Thymus (tissue), 11 donors: ENCODE measurements around the gene ELMOD3. TPM values are rescaled to one million over a fixed set of nuclear protein-coding genes. Genes with fewer than 3 reads are reported as not detected.
"Not testable (repeated sequence)": the region's sequence is repeated elsewhere in the genome, so short reads cannot be mapped to it uniquely, and the experiment has no call there.

ENCODE experiments used
- DNase-seq, 9 donors: peaks; one replicate each; pipeline ENCODE4 v3.0.0-alpha.2; 2013; ENCODE audit warnings: low spot score in 9 of 9, low read depth in 6 of 9, missing footprints in 1 of 9
- H3K27ac ChIP-seq, 2 donors: one replicate each; pipeline ENCODE4 v1.5.1; 2013; ENCODE audit warnings: control low read depth in 1 of 2, low read depth in 1 of 2, low read length in 1 of 2, mild to moderate bottlenecking in 1 of 2, moderate library complexity in 1 of 2
- H3K27me3 ChIP-seq, 2 donors: one replicate each; pipeline ENCODE4 v1.5.1; 2013; ENCODE audit warnings: low read length in 1 of 2; ENCODE audit not compliant: control insufficient read depth in 2 of 2, insufficient read depth in 1 of 2
- H3K36me3 ChIP-seq, 2 donors: one replicate each; pipeline ENCODE4 v1.5.1; 2013; ENCODE audit warnings: low read length in 1 of 2, mild to moderate bottlenecking in 1 of 2, moderate library complexity in 1 of 2; ENCODE audit not compliant: control insufficient read depth in 2 of 2, insufficient read depth in 2 of 2
- H3K4me1 ChIP-seq, 2 donors: one replicate each; pipeline ENCODE4 v1.5.1; 2013; ENCODE audit warnings: low read length in 2 of 2; ENCODE audit not compliant: control insufficient read depth in 2 of 2, insufficient read depth in 2 of 2
- H3K4me3 ChIP-seq, 2 donors: one replicate each; pipeline ENCODE4 v1.5.1; 2013; ENCODE audit warnings: low read length in 2 of 2, control low read depth in 1 of 2, mild to moderate bottlenecking in 1 of 2
- H3K9me3 ChIP-seq, 2 donors: one replicate each; pipeline ENCODE4 v1.5.1; 2013; ENCODE audit warnings: low read length in 1 of 2, mild to moderate bottlenecking in 1 of 2; ENCODE audit not compliant: control insufficient read depth in 2 of 2, insufficient read depth in 1 of 2
- WGBS: extraction: QIAGEN DNeasy Blood & Tissue Kit; methylation state at CpG from one replicate; pipeline ENCODE4 v1.1.7; 2013; 5-methylcytosine and 5-hydroxymethylcytosine counted together
- polyA plus RNA-seq: library from polyadenylated mRNA; stranded (reverse); fragments of 200-250 nt; gene quantifications from one replicate; pipeline ENCODE4 v1.2.3, GENCODE V29; 2013
- total RNA-seq: library from RNA; stranded (reverse); fragments of 120-200 nt; gene quantifications from one replicate; pipeline ENCODE4 v1.2.4, GENCODE V29; 2013
- donor health status: healthy.

Gene ELMOD3
- total and polyA plus RNA-seq, 2 donors: 10.0 to 21.7 TPM

GRCh38 chr2:85327160-85327821 lies 27.3 kb upstream of the ELMOD3 start:
- Histone ChIP-seq H3K9me3 (no peaks in the 10 kb centered on the region), H3K4me3 (peak overlapping the region; percentile 89 to 93), H3K4me1 (peaks cover 23 to 39% of the 10 kb centered on the region in 2 donors), H3K27me3 (no peaks in the 10 kb centered on the region), H3K36me3 (peaks cover 26 to 46% of the 10 kb centered on the region in 2 donors), H3K27ac (peak overlapping the region; percentile 97 to 100)
- 3% methylated on average over 41 of the region's 41 CpGs for WGBS
- DNase-seq: peak in 8 of 9 donors; percentile 64 to 88 (median 68)

GRCh38 chr2:85327822-85328617 lies 26.5 kb upstream of the ELMOD3 start, which contains the start of gene TGOLN2:
Gene TGOLN2, minus strand, starts transcription at chr2:85327989. Its CDS starts 27 bp downstream, at chr2:85327962.
- H3K4me1 ChIP-seq: peaks cover 22 to 33% of the 10 kb centered on the region in 2 donors
- WGBS: under 1% methylated on average over 57 of the region's 57 CpGs

GRCh38 chr2:85329181-85329651 lies 25.4 kb upstream of the ELMOD3 start:
- peaks cover 9 to 27% of the 10 kb centered on the region in 2 donors for H3K36me3 ChIP-seq
- DNase-seq: no peak
- H3K4me3 ChIP-seq: no peak overlapping the region
- no peaks in the 10 kb centered on the region for H3K27me3 ChIP-seq
- no peak overlapping the region for H3K27ac ChIP-seq
- H3K9me3 ChIP-seq: no peaks in the 10 kb centered on the region
- peaks cover 15 to 23% of the 10 kb centered on the region in 2 donors for H3K4me1 ChIP-seq

More at GRCh38 chr2:85327822-85328617, 26.5 kb upstream of the ELMOD3 start, which contains the start of gene TGOLN2:
- peak within 1 kb of the TSS; percentile 97 to 100 for H3K27ac ChIP-seq
- no peaks in the 10 kb centered on the region for H3K27me3 ChIP-seq
- H3K9me3 ChIP-seq: no peaks in the 10 kb centered on the region
- peaks cover 21 to 38% of the 10 kb centered on the region in 2 donors for H3K36me3 ChIP-seq
- H3K4me3 ChIP-seq: peak within 1 kb of the TSS; percentile 89 to 93
- peak; percentile 82 to 98 (median 94) for DNase-seq

DNA sequence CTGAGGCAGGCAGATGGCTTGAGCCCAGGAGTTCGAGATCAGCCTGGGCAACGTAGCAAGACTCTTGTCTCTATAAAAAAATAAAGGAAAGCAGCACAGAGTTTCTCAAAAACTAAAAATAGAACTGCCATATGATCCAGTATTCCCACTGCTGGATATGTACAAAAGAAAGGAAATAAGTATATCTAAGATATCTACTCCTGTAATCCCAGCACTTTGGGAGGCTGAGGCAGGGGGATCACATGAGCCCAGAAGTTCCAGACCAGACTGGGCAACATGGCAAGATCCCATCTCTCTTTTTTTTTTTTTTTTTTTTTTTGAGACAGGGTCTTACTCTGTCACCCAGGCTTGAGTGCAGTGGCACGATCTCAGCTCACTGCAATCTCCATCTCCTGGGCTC lies 24.9 kb upstream of the ELMOD3 start:
- H3K4me3 ChIP-seq, DNase-seq, H3K27me3 ChIP-seq, H3K27ac ChIP-seq, H3K9me3 ChIP-seq: not testable (repeated sequence)
- 97% methylated on average over 3 of the region's 3 CpGs for WGBS
- Histone ChIP-seq H3K4me1 (peaks cover 13 to 19% of the 10 kb centered on the region in 2 donors), H3K36me3 (peaks cover 5 to 22% of the 10 kb centered on the region in 2 donors)

DNA sequence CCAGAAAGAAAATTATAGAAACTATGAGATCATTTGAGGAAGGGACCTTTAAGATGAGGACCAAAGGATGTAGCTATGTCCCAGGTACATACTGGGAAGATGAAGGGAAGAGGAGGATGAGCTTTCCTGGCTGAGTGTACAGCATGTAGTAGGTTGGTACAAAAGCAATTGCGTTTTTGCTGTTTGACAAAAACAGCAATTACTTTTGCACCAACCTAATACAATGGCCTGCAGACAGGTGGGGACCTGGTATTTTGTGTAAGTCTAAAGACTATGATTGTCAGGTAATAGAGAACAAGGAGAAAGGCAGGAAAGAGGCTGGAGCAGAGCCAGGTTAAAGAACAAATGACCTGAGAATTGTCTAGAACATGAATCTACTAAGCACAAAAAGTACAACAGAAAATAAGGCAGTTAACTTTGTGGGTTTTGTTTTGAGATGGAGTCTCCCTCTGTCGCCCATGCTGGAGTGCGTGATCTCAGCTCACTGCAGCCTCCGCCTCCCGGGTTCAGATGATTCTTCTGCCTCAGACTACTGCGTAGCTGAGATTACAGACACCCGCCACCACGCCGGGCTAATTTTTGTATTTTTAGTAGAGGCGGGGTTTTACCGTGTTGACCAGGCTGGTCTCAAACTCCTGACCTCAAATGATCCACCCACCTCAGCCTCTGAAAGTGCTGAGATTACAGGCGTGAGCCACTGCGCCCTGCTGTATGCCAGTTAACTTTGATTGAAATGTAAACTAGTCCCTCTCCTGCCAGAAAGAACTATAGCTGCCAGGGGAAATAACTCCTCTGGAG lies 23.5 kb upstream of the ELMOD3 start:
- Histone ChIP-seq H3K4me1 (peaks cover 4 to 6% of the 10 kb centered on the region in 2 donors), H3K9me3 (no peaks in the 10 kb centered on the region), H3K27me3 (no peaks in the 10 kb centered on the region), H3K4me3 (no peak overlapping the region), H3K36me3 (peaks cover under 1 to 10% of the 10 kb centered on the region in 2 donors), H3K27ac (no peak overlapping the region)
- WGBS: 95% methylated on average over 13 of the region's 13 CpGs
- DNase-seq: no peak

GRCh38 chr2:85333877-85334276 lies 20.7 kb upstream of the ELMOD3 start:
- not testable (repeated sequence) for H3K27ac ChIP-seq, H3K27me3 ChIP-seq, DNase-seq, H3K4me1 ChIP-seq, H3K4me3 ChIP-seq, H3K9me3 ChIP-seq, H3K36me3 ChIP-seq
- 99% methylated on average over 4 of the region's 4 CpGs for WGBS

DNA sequence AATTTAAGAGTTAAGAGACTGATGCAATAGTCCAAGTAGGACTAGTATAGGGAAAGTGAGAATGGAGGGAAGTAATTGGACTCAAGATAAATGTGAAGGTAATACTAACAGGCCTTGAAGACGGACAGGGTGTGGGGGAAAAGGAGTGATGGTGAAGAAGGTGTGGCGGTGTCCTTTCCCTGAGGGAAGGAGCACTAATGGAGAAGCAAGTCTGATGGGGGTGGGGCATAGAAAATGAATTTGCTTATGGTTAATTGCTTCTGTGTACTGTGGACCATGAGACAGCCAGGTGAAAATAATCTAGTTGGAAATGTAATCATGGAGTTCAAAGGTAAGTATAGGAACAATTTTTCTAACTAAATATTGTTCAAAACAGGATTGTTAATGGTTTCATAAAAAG lies 19.6 kb upstream of the ELMOD3 start:
- Histone ChIP-seq H3K27ac (no peak overlapping the region), H3K4me3 (no peak overlapping the region), H3K27me3 (no peaks in the 10 kb centered on the region), H3K9me3 (no peaks in the 10 kb centered on the region), H3K4me1 (no peaks in the 10 kb centered on the region), H3K36me3 (no peaks in the 10 kb centered on the region)
- WGBS: 49% methylated on average over 2 of the region's 2 CpGs
- no peak for DNase-seq

DNA sequence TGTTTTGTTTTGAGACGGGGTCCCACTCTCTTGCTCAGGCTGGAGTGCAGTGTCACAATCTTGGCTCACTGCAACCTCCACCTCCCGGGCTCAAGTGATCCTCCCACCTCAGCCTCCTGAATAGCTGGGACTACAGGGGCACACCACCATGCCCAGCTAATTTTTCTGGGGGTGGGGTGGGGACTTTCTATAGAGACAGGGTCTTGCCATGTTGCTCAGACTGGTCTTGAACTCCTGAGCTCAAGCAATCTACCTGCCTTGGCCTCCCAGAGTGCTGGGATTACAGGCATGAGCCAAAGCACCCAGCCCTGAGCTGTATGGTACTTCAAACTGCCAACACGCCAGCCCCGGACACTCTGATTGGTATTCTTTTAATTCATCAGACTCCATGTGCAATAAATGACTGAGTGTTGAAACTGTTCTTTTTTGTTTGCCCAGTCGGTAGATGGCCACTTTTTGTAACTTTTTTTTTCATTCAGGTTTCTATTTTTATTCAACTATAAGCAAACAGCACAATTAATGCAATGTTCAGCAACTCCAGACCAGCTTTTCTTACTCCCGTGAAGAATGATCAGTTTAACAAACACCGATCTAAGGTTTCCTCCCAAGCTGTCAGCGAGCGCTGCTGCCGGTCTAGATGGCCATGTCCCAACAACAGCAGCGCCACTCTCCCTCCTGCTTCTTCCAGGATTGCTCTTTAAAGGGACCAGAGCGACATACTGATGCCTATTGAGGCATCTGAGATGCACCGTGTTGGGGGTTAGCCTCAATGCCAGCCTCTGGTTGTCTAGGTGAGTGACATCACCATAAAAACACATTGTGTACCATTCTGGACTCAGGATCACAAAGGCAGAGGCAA lies 14.3 kb upstream of the ELMOD3 start:
- 90% methylated on average over 13 of the region's 13 CpGs for WGBS
- no peaks in the 10 kb centered on the region for H3K4me1 ChIP-seq
- H3K27me3 ChIP-seq: no peaks in the 10 kb centered on the region
- peaks cover 4 to 17% of the 10 kb centered on the region in 2 donors for H3K36me3 ChIP-seq
- no peak overlapping the region for H3K4me3 ChIP-seq
- no peaks in the 10 kb centered on the region for H3K9me3 ChIP-seq
- no peak for DNase-seq
- H3K27ac ChIP-seq: no peak overlapping the region
